Activated naive CD8-positive, alpha-beta T cell treated with anti-CD3 and anti-CD28 coated beads, Interleukin-2, amount 10 ng/mL, durations not matched to agents 7 days and 5 days (primary cell): ENCODE measurements around the gene LHFPL2. TPM values are rescaled to one million over a fixed set of nuclear protein-coding genes. Genes with fewer than 3 reads are reported as not detected.

Experiments used
- ATAC-seq: fragments of 150-1000 bp; cut with Tn5 transposase; one replicate; pipeline ENCODE4 v1.10.0; 2021; ENCODE audit warnings: low read depth, moderate library complexity
- POLR2A ChIA-PET: fragments of 350-600 bp; sonication (Branson Sonifier 250); formaldehyde crosslinking; loops from one replicate; lab custom pipeline; 2021; ENCODE audit warnings: antibody characterized with exemption; lab: Charles Lee
- DNase-seq: peaks from one replicate; pipeline ENCODE4 v3.0.0; 2021
- H3K27ac Mint-ChIP-seq: one replicate; pipeline ENCODE4 v1.8.0; 2022; ENCODE audit warnings: mild to moderate bottlenecking, mixed read lengths
- H3K27me3 Mint-ChIP-seq: one replicate; pipeline ENCODE4 v1.8.0; 2022; ENCODE audit warnings: mild to moderate bottlenecking, moderate library complexity, mixed read lengths
- H3K36me3 Mint-ChIP-seq: one replicate; pipeline ENCODE4 v1.8.0; 2021; ENCODE audit warnings: mild to moderate bottlenecking, mixed read lengths
- H3K4me1 Mint-ChIP-seq: one replicate; pipeline ENCODE4 v1.8.0; 2021; ENCODE audit warnings: mixed read lengths
- H3K4me3 Mint-ChIP-seq: one replicate; pipeline ENCODE4 v1.8.0; 2022; ENCODE audit warnings: mild to moderate bottlenecking, moderate library complexity, mixed read lengths
- H3K9me3 Mint-ChIP-seq: one replicate; pipeline ENCODE4 v1.8.0; 2021; ENCODE audit warnings: mixed read lengths
- total RNA-seq, 2 experiments: library from RNA; stranded (reverse); gene quantifications; one replicate each; pipeline ENCODE4 v1.2.3, GENCODE V29; 2021

Gene LHFPL2
- total RNA-seq, 2 experiments from 2014 or later = 2.4 to 2.8 TPM

GRCh38 chr5:78588507-78588906 is 60.1 kb downstream of the LHFPL2 start:
- DNase-seq = no peak
- POLR2A ChIA-PET = no interaction called here
- Mint-ChIP-seq H3K4me1 (peaks cover 5% of the 10 kb centered on the region), H3K9me3 (peaks cover 2% of the 10 kb centered on the region), H3K27me3 (peaks cover 9% of the 10 kb centered on the region), H3K27ac (no peak overlapping the region), H3K4me3 (no peak overlapping the region), H3K36me3 (no peaks in the 10 kb centered on the region)
- ATAC-seq = no peak

GRCh38 chr5:78587775-78588291 is 60.7 kb downstream of the LHFPL2 start:
- H3K27me3 Mint-ChIP-seq = peaks cover 6% of the 10 kb centered on the region
- POLR2A ChIA-PET = no interaction called here
- peaks cover 2% of the 10 kb centered on the region for H3K9me3 Mint-ChIP-seq
- H3K4me1 Mint-ChIP-seq = peaks cover 5% of the 10 kb centered on the region
- ATAC-seq (no peak), DNase-seq (no peak)
- no peak overlapping the region for H3K27ac Mint-ChIP-seq
- no peaks in the 10 kb centered on the region for H3K36me3 Mint-ChIP-seq
- H3K4me3 Mint-ChIP-seq = no peak overlapping the region

GRCh38 chr5:78587081-78587774 is 61.3 kb downstream of the LHFPL2 start:
- Mint-ChIP-seq H3K27ac (no peak overlapping the region), H3K4me1 (peaks cover 5% of the 10 kb centered on the region), H3K4me3 (no peak overlapping the region), H3K36me3 (no peaks in the 10 kb centered on the region), H3K9me3 (peaks cover 2% of the 10 kb centered on the region), H3K27me3 (peaks cover 6% of the 10 kb centered on the region)
- POLR2A ChIA-PET = no interaction called here
- ATAC-seq (no peak), DNase-seq (no peak)

- H3K4me3 Mint-ChIP-seq = no peak overlapping the region
- no peaks in the 10 kb centered on the region for H3K36me3 Mint-ChIP-seq
- H3K9me3 Mint-ChIP-seq = peaks cover 2% of the 10 kb centered on the region
- ATAC-seq = no peak
- POLR2A ChIA-PET = no interaction called here
- no peak for DNase-seq
- H3K4me1 Mint-ChIP-seq = peaks cover 5% of the 10 kb centered on the region
- no peak overlapping the region for H3K27ac Mint-ChIP-seq
- H3K27me3 Mint-ChIP-seq = no peaks in the 10 kb centered on the region
Observed at GRCh38 chr5:78586251-78586650, 62.3 kb downstream of the LHFPL2 start.

- POLR2A ChIA-PET = no interaction called here
- DNase-seq (no peak), ATAC-seq (no peak)
- H3K9me3 Mint-ChIP-seq = no peaks in the 10 kb centered on the region
- H3K36me3 Mint-ChIP-seq = no peaks in the 10 kb centered on the region
- H3K27me3 Mint-ChIP-seq = peaks cover 2% of the 10 kb centered on the region
- H3K4me1 Mint-ChIP-seq = no peaks in the 10 kb centered on the region
- no peak overlapping the region for H3K4me3 Mint-ChIP-seq
- H3K27ac Mint-ChIP-seq = no peak overlapping the region
Observed at GRCh38 chr5:78578015-78578414, 70.6 kb downstream of the LHFPL2 start.

- POLR2A ChIA-PET = no interaction called here
- H3K27me3 Mint-ChIP-seq = peaks cover 2% of the 10 kb centered on the region
- H3K9me3 Mint-ChIP-seq = no peaks in the 10 kb centered on the region
- H3K4me3 Mint-ChIP-seq = no peak overlapping the region
- H3K4me1 Mint-ChIP-seq = peaks cover 2% of the 10 kb centered on the region
- ATAC-seq (no peak), DNase-seq (no peak)
- H3K27ac Mint-ChIP-seq = no peak overlapping the region
- H3K36me3 Mint-ChIP-seq = no peaks in the 10 kb centered on the region
Observed at GRCh38 chr5:78577071-78577807, 71.3 kb downstream of the LHFPL2 start.

GRCh38 chr5:78576376-78576775 is 72.2 kb downstream of the LHFPL2 start:
- peaks cover 2% of the 10 kb centered on the region for H3K4me1 Mint-ChIP-seq
- POLR2A ChIA-PET = no interaction called here
- H3K27me3 Mint-ChIP-seq = peaks cover 2% of the 10 kb centered on the region
- H3K36me3 Mint-ChIP-seq = no peaks in the 10 kb centered on the region
- ATAC-seq = no peak
- H3K4me3 Mint-ChIP-seq = no peak overlapping the region
- H3K9me3 Mint-ChIP-seq = no peaks in the 10 kb centered on the region
- no peak overlapping the region for H3K27ac Mint-ChIP-seq
- no peak for DNase-seq

GRCh38 chr5:78574731-78575161 is 73.8 kb downstream of the LHFPL2 start:
- Mint-ChIP-seq H3K9me3 (no peaks in the 10 kb centered on the region), H3K27ac (no peak overlapping the region), H3K27me3 (peaks cover 4% of the 10 kb centered on the region), H3K36me3 (no peaks in the 10 kb centered on the region), H3K4me1 (peaks cover 2% of the 10 kb centered on the region), H3K4me3 (no peak overlapping the region)
- no peak for DNase-seq
- POLR2A ChIA-PET = no interaction called here
- ATAC-seq = no peak

GRCh38 chr5:78574131-78574673 is 74.4 kb downstream of the LHFPL2 start:
- no peak overlapping the region for H3K27ac Mint-ChIP-seq
- H3K4me1 Mint-ChIP-seq = peaks cover 2% of the 10 kb centered on the region
- POLR2A ChIA-PET = no interaction called here
- peaks cover 4% of the 10 kb centered on the region for H3K27me3 Mint-ChIP-seq
- no peaks in the 10 kb centered on the region for H3K9me3 Mint-ChIP-seq
- H3K4me3 Mint-ChIP-seq = no peak overlapping the region
- ATAC-seq (no peak), DNase-seq (no peak)
- H3K36me3 Mint-ChIP-seq = no peaks in the 10 kb centered on the region

GRCh38 chr5:78573318-78573717 is 75.3 kb downstream of the LHFPL2 start:
- DNase-seq (no peak), ATAC-seq (no peak)
- peaks cover 2% of the 10 kb centered on the region for H3K4me1 Mint-ChIP-seq
- no peaks in the 10 kb centered on the region for H3K9me3 Mint-ChIP-seq
- H3K4me3 Mint-ChIP-seq = no peak overlapping the region
- H3K36me3 Mint-ChIP-seq = no peaks in the 10 kb centered on the region
- POLR2A ChIA-PET = no interaction called here
- peaks cover 7% of the 10 kb centered on the region for H3K27me3 Mint-ChIP-seq
- no peak overlapping the region for H3K27ac Mint-ChIP-seq

GRCh38 chr5:78570646-78571045 is 77.9 kb downstream of the LHFPL2 start:
- POLR2A ChIA-PET = no interaction called here
- Mint-ChIP-seq H3K27ac (no peak overlapping the region), H3K4me3 (no peak overlapping the region), H3K9me3 (no peaks in the 10 kb centered on the region), H3K36me3 (no peaks in the 10 kb centered on the region), H3K27me3 (peaks cover 7% of the 10 kb centered on the region), H3K4me1 (peaks cover 2% of the 10 kb centered on the region)
- DNase-seq (no peak), ATAC-seq (no peak)

GRCh38 chr5:78569441-78569840 is 79.1 kb downstream of the LHFPL2 start:
- ATAC-seq (no peak), DNase-seq (no peak)
- Mint-ChIP-seq H3K27me3 (peaks cover 13% of the 10 kb centered on the region), H3K4me3 (no peak overlapping the region), H3K9me3 (no peaks in the 10 kb centered on the region), H3K4me1 (peaks cover 2% of the 10 kb centered on the region), H3K36me3 (no peaks in the 10 kb centered on the region), H3K27ac (no peak overlapping the region)
- POLR2A ChIA-PET = no interaction called here

- Mint-ChIP-seq H3K36me3 (no peaks in the 10 kb centered on the region), H3K27ac (no peak overlapping the region), H3K4me1 (peaks cover 2% of the 10 kb centered on the region), H3K9me3 (no peaks in the 10 kb centered on the region), H3K4me3 (no peak overlapping the region), H3K27me3 (peaks cover 15% of the 10 kb centered on the region)
- DNase-seq (no peak), ATAC-seq (no peak)
- POLR2A ChIA-PET = no interaction called here
Observed at GRCh38 chr5:78568676-78569075, 79.9 kb downstream of the LHFPL2 start.

GRCh38 chr5:78568212-78568611 is 80.4 kb downstream of the LHFPL2 start:
- no peak for ATAC-seq
- no peak overlapping the region for H3K4me3 Mint-ChIP-seq
- POLR2A ChIA-PET = no interaction called here

More at GRCh38 chr5:78568212-78568611, 80.4 kb downstream of the LHFPL2 start:
- Mint-ChIP-seq H3K9me3 (no peaks in the 10 kb centered on the region), H3K27ac (no peak overlapping the region), H3K4me1 (peaks cover 2% of the 10 kb centered on the region), H3K27me3 (peaks cover 15% of the 10 kb centered on the region), H3K36me3 (no peaks in the 10 kb centered on the region)
- no peak for DNase-seq
